ENCODE data around the gene RMC1.
"Not testable (repeated sequence)": the region's sequence is repeated elsewhere in the genome, so short reads cannot be mapped to it uniquely, and the experiment has no call there.

RMC1 gene

GRCh38 chr18:23485386-23485785, 17.9 kb upstream of the RMC1 start:
- TF ChIP-seq, protein P1, sequence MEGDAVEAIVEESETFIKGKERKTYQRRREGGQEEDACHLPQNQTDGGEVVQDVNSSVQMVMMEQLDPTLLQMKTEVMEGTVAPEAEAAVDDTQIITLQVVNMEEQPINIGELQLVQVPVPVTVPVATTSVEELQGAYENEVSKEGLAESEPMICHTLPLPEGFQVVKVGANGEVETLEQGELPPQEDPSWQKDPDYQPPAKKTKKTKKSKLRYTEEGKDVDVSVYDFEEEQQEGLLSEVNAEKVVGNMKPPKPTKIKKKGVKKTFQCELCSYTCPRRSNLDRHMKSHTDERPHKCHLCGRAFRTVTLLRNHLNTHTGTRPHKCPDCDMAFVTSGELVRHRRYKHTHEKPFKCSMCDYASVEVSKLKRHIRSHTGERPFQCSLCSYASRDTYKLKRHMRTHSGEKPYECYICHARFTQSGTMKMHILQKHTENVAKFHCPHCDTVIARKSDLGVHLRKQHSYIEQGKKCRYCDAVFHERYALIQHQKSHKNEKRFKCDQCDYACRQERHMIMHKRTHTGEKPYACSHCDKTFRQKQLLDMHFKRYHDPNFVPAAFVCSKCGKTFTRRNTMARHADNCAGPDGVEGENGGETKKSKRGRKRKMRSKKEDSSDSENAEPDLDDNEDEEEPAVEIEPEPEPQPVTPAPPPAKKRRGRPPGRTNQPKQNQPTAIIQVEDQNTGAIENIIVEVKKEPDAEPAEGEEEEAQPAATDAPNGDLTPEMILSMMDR (IDR thresholded peaks at IDR 0.05; ENCODE audit: low read length, missing control alignments) = no peak
- H3K4me3 ChIP-seq (replicated peaks; ENCODE audit: low read depth, low read length) = no peak overlapping the region
- no peak for DNase-seq (ENCODE audit: low read depth)

DNA sequence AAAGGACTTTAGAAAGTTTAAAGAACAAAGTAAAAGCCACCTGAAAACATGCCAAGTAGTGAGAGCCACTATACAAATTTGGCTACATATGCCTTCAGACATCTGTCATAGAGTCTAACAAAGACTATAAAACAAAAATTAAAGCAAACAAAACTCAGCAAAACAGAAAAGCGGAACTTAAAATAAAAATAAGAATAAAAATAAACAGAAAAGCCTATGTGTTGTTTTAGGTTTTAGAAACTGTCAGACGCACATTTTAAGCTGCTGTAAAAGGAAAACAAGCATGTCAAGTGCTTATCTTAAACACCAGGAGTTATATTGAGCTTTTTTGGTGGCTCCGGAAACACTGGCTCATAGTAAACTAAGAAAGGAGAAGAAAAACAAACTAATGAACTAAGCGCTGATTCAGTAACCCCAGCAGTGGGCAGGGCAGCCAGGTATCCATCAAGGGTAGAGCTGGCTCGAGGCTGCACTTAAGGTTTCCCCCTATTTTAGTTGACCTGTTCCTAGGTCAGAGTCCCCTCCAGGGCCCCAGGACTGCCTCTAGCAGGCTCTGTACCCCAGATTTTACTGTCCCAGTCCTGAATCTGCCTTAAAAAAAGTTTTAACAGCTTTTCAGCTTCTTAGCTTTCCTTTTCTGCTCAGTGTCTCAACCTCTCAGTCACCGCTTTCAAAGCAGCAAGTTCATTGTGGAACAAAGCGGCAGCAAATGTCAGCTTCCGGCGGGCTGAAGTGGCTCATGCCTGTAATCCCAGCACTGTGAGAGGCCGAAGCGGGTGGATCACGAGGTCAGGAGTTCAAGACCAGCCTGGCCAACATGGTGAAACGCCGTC, 15.4 kb upstream of the RMC1 start:
- H3K4me3 ChIP-seq (replicated peaks; ENCODE audit: low read depth, low read length) = no peak overlapping the region
- no peak for DNase-seq (ENCODE audit: low read depth)
- TF ChIP-seq, protein P1 (IDR thresholded peaks at IDR 0.05; ENCODE audit: low read length, missing control alignments) = no peak

DNA sequence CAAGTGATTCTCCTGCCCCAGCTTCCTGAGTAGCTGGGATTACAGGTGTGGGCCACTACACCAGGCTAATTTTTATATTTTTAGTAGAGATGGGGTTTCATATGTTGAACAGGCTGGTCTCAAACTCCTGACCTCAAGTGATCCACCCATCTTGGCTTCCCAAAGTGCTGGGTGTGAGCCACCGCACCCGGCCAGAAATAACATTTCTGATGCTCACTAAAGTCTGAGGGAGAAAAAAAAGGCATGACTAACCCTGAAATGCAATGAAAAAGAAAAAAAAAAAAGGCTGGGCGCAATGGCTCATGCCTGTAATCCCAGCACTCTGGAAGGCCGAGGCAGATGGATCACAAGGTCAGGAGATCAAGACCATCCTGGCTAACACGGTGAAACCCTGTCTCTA, 13.7 kb upstream of the RMC1 start:
- DNase-seq (ENCODE audit: low read depth); H3K4me3 ChIP-seq (replicated peaks; ENCODE audit: low read depth, low read length): not testable (repeated sequence)

GRCh38 chr18:23493654-23494053, 9.7 kb upstream of the RMC1 start:
- TF ChIP-seq, protein P1 (IDR thresholded peaks at IDR 0.05; ENCODE audit: low read length, missing control alignments) = no peak
- DNase-seq (ENCODE audit: low read depth) = no peak
- H3K4me3 ChIP-seq (replicated peaks; ENCODE audit: low read depth, low read length) = no peak overlapping the region

GRCh38 chr18:23494992-23495391, 8.3 kb upstream of the RMC1 start:
- H3K4me3 ChIP-seq (replicated peaks; ENCODE audit: low read depth, low read length) = no peak overlapping the region
- TF ChIP-seq, protein P1 (IDR thresholded peaks at IDR 0.05; ENCODE audit: low read length, missing control alignments) = no peak
- no peak for DNase-seq (ENCODE audit: low read depth)

- TF ChIP-seq, protein P1 (IDR thresholded peaks at IDR 0.05; ENCODE audit: low read length, missing control alignments) = no peak
- no peak overlapping the region for H3K4me3 ChIP-seq (replicated peaks; ENCODE audit: low read depth, low read length)
- no peak for DNase-seq (ENCODE audit: low read depth)
Measured at GRCh38 chr18:23495723-23496440, 7.4 kb upstream of the RMC1 start.

- TF ChIP-seq, protein P1 (IDR thresholded peaks at IDR 0.05; ENCODE audit: low read length, missing control alignments) = no peak
- H3K4me3 ChIP-seq (replicated peaks; ENCODE audit: low read depth, low read length) = no peak overlapping the region
Measured at GRCh38 chr18:23498117-23498516, 5.2 kb upstream of the RMC1 start.

More at GRCh38 chr18:23498117-23498516, 5.2 kb upstream of the RMC1 start:
- DNase-seq (ENCODE audit: low read depth) = no peak

All from fibroblast of pulmonary artery (primary cell).